WERI-Rb-1 (cell line): Measurements from ENCODE around the gene SFPQ.

Experiments
- DNase-seq: peaks from one replicate; pipeline ENCODE4 v3.0.0-alpha.2; 2020
- H3K27ac ChIP-seq: fragments of 250-450 bp; sonication (Bioruptor Pico); 2 replicates; pipeline ENCODE4 v1.5.1; 2020; ENCODE audit warnings: mild to moderate bottlenecking, moderate library complexity
- H3K27me3 ChIP-seq: fragments of 250-450 bp; sonication (Bioruptor Pico); 2 replicates; pipeline ENCODE4 v1.5.1; 2021; ENCODE audit warnings: mild to moderate bottlenecking, low read depth, moderate library complexity; ENCODE audit not compliant: insufficient read depth, severe bottlenecking
- H3K36me3 ChIP-seq: fragments of 250-450 bp; sonication (Bioruptor Pico); 2 replicates; pipeline ENCODE4 v1.5.1; 2020; ENCODE audit warnings: mild to moderate bottlenecking, moderate library complexity
- H3K4me3 ChIP-seq: 2 replicates; pipeline ENCODE4 v1.5.1; 2011; ENCODE audit warnings: low read depth, mild to moderate bottlenecking, control low read depth, low read length
- H3K9me3 ChIP-seq: fragments of 250-450 bp; sonication (Bioruptor Pico); 2 replicates; pipeline ENCODE4 v1.5.1; 2021; ENCODE audit warnings: mild to moderate bottlenecking, moderate library complexity; ENCODE audit not compliant: severe bottlenecking
- CTCF ChIP-seq: IDR thresholded peaks from 2 replicates; pipeline ENCODE4 v1.5.1; 2011; ENCODE audit warnings: low read depth, mild to moderate bottlenecking, control low read depth, inconsistent platforms, low read length

SFPQ gene

GRCh38 chr1:35181790-35182455, 11.0 kb downstream of the SFPQ start:
- peaks cover 100% of the 10 kb centered on the region for H3K36me3 ChIP-seq
- no peaks in the 10 kb centered on the region for H3K9me3 ChIP-seq
- H3K4me3 ChIP-seq: no peak overlapping the region
- DNase-seq: no peak
- TF ChIP-seq CTCF: no peak
- H3K27ac ChIP-seq: no peak overlapping the region
- H3K27me3 ChIP-seq: no peaks in the 10 kb centered on the region

GRCh38 chr1:35180776-35181374, 12.1 kb downstream of the SFPQ start:
- Histone ChIP-seq H3K27ac (no peak overlapping the region), H3K27me3 (no peaks in the 10 kb centered on the region), H3K4me3 (no peak overlapping the region), H3K9me3 (no peaks in the 10 kb centered on the region), H3K36me3 (peaks cover 100% of the 10 kb centered on the region)
- no peak for DNase-seq
- TF ChIP-seq CTCF: no peak

- H3K4me3 ChIP-seq: no peak overlapping the region
- H3K36me3 ChIP-seq: peaks cover 100% of the 10 kb centered on the region
- no peaks in the 10 kb centered on the region for H3K27me3 ChIP-seq
- H3K27ac ChIP-seq: no peak overlapping the region
- no peak for DNase-seq
- no peaks in the 10 kb centered on the region for H3K9me3 ChIP-seq
- no peak for TF ChIP-seq CTCF
Observed at GRCh38 chr1:35179908-35180307, 13.0 kb downstream of the SFPQ start.

- H3K4me3 ChIP-seq: no peak overlapping the region
- H3K9me3 ChIP-seq: no peaks in the 10 kb centered on the region
- no peaks in the 10 kb centered on the region for H3K27me3 ChIP-seq
- H3K36me3 ChIP-seq: peaks cover 91% of the 10 kb centered on the region
- TF ChIP-seq CTCF: no peak
- no peak for DNase-seq
- no peak overlapping the region for H3K27ac ChIP-seq
Observed at GRCh38 chr1:35178874-35179380, 14.0 kb downstream of the SFPQ start.

GRCh38 chr1:35178295-35178695, 14.7 kb downstream of the SFPQ start:
- no peak for TF ChIP-seq CTCF
- peaks cover 84% of the 10 kb centered on the region for H3K36me3 ChIP-seq
- no peak for DNase-seq
- H3K27ac ChIP-seq: no peak overlapping the region
- no peak overlapping the region for H3K4me3 ChIP-seq
- H3K9me3 ChIP-seq: no peaks in the 10 kb centered on the region
- H3K27me3 ChIP-seq: no peaks in the 10 kb centered on the region
